ENCODE data around the gene KCNN3.

KCNN3 gene

DNA sequence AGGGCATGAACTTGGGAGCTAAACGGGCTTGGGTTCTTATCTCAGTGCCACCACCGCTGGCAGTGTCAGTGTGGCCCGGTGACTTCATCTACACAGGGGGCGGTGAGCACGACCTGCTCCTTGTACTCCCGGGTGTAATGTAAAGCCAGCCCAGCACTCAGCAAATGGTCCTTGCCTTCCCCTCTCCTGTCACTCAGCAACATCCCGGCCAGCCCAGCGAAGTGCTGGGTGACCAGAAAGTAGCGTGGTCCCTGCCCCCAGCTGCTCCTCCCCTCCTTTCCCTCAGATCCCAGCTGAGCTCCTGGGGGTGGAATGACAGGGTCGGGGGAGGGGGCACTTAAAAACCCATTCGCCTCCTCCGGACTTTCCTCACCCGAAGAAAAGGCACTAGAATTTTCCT, 7.2 kb downstream of the KCNN3 start:
- no peak for DNase-seq

DNA sequence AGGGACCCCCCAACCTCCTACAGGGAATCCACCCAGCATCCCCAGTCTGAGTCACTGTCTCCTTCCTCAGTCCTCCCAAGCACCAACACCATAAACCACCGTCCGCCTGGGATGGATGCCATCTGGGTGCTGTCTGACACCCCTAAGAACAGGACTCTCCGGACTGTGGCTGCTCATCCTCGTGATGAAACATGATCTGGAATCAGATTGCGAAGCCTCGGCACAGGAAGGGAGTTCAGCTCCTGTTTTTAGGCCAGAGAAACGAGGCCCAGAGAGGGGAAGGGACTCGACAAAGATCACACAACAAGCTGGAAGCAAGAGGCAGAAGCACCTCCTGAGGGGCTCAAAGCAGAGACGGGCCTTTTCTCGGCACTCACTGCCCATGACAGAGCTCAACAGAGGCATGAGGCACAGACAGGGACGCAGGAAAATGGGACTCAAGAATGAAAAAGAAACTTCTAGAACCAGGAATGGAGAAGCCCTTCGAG, 8.4 kb downstream of the KCNN3 start:
- no peak for DNase-seq

GRCh38 chr1:154860156-154860870, 9.8 kb downstream of the KCNN3 start:
- no peak for DNase-seq

DNA sequence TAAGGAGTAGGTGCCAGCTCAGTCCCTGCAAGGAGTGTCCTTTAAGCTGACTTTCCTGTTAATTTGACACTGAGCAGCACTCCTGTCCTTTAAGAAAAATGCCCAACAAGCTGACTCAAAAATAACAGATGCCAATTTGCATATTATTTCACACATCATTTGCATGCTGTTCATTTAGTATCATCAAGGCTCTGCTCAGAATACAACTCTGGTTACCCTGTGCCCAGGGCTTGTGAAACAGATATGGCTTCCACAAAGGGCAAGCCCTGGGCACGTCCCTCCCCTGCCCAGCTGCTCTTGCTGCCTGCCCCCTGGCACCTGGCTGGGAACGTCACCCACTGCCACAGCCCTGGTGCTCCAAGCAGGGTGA, 10.3 kb downstream of the KCNN3 start:
- DNase-seq: no peak

GRCh38 chr1:154859151-154859785, 10.8 kb downstream of the KCNN3 start:
- no peak for DNase-seq

DNA sequence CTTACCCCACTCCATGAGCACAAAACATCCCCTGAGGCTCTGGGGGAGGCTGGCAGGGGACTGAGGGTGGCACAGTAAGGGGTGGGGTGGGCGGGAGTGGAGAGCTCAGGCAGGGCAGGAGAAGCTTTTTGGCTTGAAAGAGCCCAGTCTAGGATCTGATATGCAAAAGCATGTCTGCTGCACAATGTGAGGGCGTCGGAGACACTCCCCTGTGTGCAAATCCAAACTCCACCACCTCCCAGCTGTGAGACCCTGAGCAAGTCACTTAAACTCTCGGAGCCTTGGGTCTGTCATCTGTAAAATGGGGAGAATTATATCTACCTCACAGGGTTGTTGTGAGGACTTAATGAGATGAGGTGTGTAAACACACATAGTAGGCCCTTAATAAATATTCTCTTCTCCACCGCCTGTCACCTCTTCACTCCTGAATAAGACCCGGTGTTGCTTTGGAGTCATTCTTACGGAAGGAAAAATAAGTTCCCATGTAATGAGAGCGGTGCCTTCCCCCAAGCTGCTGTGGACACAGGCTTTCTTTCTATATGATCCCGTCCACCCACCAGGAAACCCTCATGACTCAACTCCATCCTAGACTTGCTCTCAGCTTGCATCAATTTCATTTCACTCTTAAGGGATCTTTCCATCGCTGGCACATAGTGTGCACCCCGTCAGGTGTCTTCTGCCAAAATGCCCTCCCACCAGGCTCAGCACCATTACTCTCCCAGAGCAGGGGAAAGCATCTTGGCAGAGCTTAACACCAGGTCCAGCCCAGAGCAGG, 12.5 kb downstream of the KCNN3 start:
- DNase-seq: no peak

- DNase-seq: no peak
These were observed 13.1 kb downstream of the KCNN3 start for GRCh38 chr1:154857022-154857421.

- no peak for DNase-seq
These were observed 13.5 kb downstream of the KCNN3 start for GRCh38 chr1:154856544-154856943.

DNA sequence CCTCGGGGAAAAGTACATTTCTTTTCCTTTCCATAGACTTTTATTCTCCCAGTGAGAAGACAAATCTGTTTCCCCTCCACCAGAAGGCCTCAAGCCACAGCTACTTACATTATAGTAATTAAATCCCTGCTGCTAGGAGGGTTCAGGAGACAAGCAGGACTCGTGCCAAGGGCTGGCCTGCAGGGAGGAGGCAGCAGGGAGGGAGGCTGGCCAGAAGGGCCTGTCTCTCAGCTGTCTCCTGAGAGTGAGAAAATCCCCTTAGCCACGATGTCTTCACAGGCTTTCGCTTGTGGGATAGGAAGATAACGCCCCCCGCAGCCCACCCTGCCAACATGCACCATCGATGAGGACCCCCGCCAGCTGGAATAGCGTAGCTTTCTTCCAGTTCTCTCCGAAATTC, 14.0 kb downstream of the KCNN3 start:
- DNase-seq: no peak

- no peak for DNase-seq
These were observed 14.8 kb downstream of the KCNN3 start for GRCh38 chr1:154855186-154855851.

DNA sequence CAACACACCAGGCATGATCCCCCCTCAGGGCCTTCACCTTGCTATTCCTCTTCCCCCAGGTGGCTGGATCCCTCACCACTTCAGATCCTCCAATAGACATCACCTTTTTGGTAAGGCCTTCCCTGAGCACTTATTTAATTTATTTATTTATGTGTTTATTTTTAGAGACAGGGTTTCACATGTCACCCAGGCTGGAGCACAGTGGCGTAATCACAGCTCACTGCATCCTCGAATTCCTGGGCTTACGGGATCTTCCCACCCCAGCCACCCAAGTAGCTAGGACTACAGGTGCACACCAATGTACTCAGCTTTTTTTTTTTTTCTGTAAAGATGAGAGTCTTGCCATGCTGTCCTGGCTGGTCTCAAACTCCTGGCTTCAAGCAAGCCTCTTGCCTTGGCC, 17.2 kb downstream of the KCNN3 start:
- DNase-seq: no peak

DNA sequence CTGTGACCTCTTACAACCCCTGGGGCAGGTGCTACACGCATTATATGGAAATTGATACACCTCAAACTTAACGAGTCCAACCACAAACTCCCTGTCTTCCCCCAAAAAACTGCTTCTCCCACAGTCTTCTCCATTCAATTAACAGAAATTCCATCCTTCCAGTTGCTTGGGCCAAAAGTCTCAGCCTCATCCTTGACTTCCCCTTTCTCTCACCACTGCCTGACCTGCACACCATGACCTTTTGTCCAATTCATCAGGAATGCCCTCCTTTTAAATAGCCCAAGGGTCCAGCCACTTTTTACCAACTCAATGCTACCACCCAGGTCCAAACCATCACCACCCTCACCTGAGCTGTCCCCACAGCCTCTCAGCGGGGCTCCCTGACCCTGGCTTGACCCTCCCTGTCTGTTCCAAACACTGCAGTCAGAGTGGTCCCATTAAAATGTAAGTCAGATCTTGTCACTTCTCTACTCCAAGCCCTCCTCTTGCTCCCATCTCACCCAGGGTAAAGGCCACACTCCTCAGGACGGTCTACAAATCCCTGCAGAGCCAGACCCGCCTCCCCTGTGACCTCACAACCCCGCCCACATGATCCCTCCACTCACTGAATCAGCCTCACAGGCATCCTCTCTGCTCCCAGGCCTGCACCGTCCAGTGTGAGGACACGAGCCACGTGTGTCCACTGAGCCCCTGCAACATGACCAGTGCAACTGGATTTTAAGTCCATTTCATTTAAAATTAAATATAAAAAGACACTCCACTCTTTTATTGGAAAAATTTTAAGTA, 18.5 kb downstream of the KCNN3 start:
- no peak for DNase-seq

GRCh38 chr1:154849645-154850131, 20.4 kb downstream of the KCNN3 start:
- no peak for DNase-seq

- peak in 1 of 51 donors; percentile 43 for DNase-seq
These were observed 21.1 kb downstream of the KCNN3 start for GRCh38 chr1:154848983-154849382.

DNA sequence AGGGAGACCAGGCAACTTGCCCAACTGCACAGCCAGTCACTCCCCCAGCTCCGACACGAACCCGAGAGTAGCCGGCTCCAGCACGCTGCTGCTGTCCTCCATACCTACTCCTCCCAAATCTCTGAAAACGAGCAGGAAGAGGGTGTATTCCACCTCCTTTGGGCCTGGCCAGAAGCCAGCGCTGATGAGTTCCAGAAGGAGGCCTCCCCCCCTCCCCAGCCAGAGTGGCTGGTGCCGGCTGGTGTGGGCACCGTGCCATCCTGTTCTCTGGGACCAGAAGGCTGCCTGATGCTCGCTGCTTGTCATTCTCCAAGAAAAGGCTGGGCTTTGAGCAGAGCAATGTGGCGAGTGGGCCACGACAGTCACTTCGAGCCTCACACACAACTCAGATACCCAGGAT, 22.2 kb downstream of the KCNN3 start:
- peak in 49 of 51 donors; percentile 17 to 89 (median 58) for DNase-seq

DNA sequence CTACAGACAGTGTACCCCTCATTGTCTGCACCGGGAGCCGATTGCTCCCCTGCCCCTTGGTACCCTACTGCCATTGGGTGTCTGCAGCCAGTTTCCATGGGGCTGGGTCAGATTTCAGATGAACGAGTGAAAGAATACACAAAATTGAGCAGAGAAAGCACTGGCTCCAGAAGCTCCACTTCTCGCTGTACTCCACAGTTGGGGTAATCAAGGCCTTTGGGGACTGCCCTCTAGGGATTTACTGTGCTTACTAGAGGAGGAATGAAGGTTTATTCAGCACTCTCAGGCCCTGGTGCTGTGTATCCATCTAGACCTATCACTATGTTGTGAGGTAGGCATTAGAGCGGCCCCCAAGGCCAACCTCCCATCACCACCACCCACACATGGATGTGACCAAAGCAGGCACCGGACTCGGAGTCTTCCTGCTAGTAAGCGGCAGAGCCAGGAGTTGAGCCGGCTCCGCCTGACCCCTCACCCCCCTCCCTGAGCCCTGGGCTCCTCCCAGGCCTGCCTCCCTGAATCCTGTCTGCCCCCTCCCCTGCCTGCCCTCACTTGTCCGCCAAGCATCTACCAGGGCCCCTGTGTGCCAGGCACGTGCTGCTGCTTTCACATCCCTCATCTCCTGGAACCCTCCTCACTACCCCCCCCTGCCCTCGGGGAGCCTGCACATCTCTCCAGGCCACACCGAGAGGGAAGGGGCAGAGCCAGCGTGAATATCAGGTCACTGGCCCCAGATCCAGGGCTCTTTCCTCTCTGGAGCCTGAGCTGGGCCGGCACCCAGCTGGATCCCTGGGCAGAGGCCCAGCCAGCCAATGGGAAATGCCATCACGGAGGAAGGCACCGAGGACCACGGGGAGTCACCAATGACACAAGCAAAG, 23.3 kb downstream of the KCNN3 start:
- DNase-seq: peak in 43 of 51 donors; percentile 30 to 92 (median 71)

DNA sequence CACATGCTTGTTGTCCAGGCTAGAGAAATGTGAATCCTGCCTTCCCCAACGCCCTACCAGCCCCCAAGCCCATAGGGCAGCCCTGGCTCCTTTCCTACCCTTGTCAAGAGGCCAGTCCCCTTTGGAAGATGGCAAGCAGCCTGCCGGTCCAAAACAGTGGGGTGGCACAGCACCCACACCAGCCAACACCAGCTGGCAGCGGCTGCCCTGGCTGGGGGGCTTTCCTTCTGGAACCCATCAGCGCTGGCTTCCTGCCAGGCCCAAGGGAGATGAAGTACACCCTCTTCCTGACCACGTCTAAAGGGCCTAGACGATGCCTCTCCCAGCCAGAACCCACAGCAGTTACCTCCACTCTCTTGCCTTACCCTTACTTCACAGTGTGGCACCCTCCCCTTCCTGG, 24.2 kb downstream of the KCNN3 start:
- DNase-seq: peak in 18 of 51 donors; percentile 13 to 55 (median 32)

GRCh38 chr1:154845174-154845573, 24.9 kb downstream of the KCNN3 start:
- peak in 2 of 51 donors; percentile 13 to 24 for DNase-seq

- DNase-seq: no peak
These were observed 25.8 kb downstream of the KCNN3 start for GRCh38 chr1:154844297-154844681.
